Neural progenitor cell (in vitro differentiated cells): ENCODE data around the gene NRGN.

ENCODE experiments used
- CTCF ChIP-seq: fragments of 200-600 bp; sonication (generic); IDR thresholded peaks from 2 replicates; pipeline ENCODE4 v1.5.1; 2017; ENCODE audit warnings: antibody characterized with exemption, mild to moderate bottlenecking
- EZH2 ChIP-seq: fragments of 200-600 bp; sonication (generic); IDR thresholded peaks from 2 replicates; pipeline ENCODE4 v1.6.1; 2017; ENCODE audit warnings: antibody characterized with exemption, mild to moderate bottlenecking, moderate library complexity
- EZH2phosphoT487 ChIP-seq: fragments of 200-600 bp; sonication (generic); IDR thresholded peaks from 2 replicates; pipeline ENCODE4 v1.6.1; 2017; ENCODE audit warnings: antibody characterized with exemption

- TF ChIP-seq CTCF (no peak), EZH2 (no peak), EZH2phosphoT487 (no peak)
Measured at GRCh38 chr11:124788521-124788920, 48.8 kb downstream of the NRGN start.
